ENCODE results near the gene PTPRE. TPM values are rescaled to one million over a fixed set of nuclear protein-coding genes. Genes with fewer than 3 reads are reported as not detected.

Gene PTPRE
- total RNA-seq, 4 donors from 2014 or later = 28.1 to 89.7 (median 54.2) TPM

GRCh38 chr10:128050936-128051335 is 144.0 kb downstream of the PTPRE start:
- ATAC-seq (ENCODE audit: low FRiP score) = no peak
- TF ChIP-seq CTCF (IDR thresholded peaks at IDR 0.05) = no peak
- no peak for DNase-seq (ENCODE audit: low spot score)

- no peak for ATAC-seq (ENCODE audit: low FRiP score)
- TF ChIP-seq CTCF (IDR thresholded peaks at IDR 0.05) = no peak
- no peak for DNase-seq (ENCODE audit: low spot score)
Observed at GRCh38 chr10:128051548-128051947, 144.6 kb downstream of the PTPRE start.

GRCh38 chr10:128052696-128053095 is 145.8 kb downstream of the PTPRE start:
- DNase-seq (ENCODE audit: low spot score) (no peak), ATAC-seq (ENCODE audit: low FRiP score) (no peak)
- no peak for TF ChIP-seq CTCF (IDR thresholded peaks at IDR 0.05)

- no peak for TF ChIP-seq CTCF (IDR thresholded peaks at IDR 0.05)
- no peak for DNase-seq (ENCODE audit: low spot score)
- ATAC-seq (ENCODE audit: low FRiP score) = no peak
Observed at GRCh38 chr10:128053356-128053755, 146.5 kb downstream of the PTPRE start.

- ATAC-seq (ENCODE audit: low FRiP score) = no peak
- no peak for DNase-seq (ENCODE audit: low spot score)
- TF ChIP-seq CTCF (IDR thresholded peaks at IDR 0.05) = no peak
Observed at GRCh38 chr10:128054163-128054970, 147.5 kb downstream of the PTPRE start.

- ATAC-seq (ENCODE audit: low FRiP score) (no peak), DNase-seq (ENCODE audit: low spot score) (no peak)
- TF ChIP-seq CTCF (IDR thresholded peaks at IDR 0.05) = no peak
Observed at GRCh38 chr10:128055061-128055868, 148.4 kb downstream of the PTPRE start.

Data from omental fat pad (tissue), 4 donors.